HepG2 (cell line): ENCODE results near the gene SRF. TPM values are rescaled to one million over a fixed set of nuclear protein-coding genes. Genes with fewer than 3 reads are reported as not detected.
A peak's percentile ranks its signal among the peaks of the same experiment; 100 is the strongest.

ENCODE experiments used
- ATAC-seq: fragments of 200-7000 bp; cut with Tn5 transposase; 3 replicates; pipeline ENCODE4 v1.9.1; 2020; ENCODE audit warnings: mild to moderate bottlenecking, moderate library complexity
- BruUV-seq: library from RNA; stranded (reverse); fragments of 400-500 nt; replicated peaks from 2 replicates; lab custom pipeline; 2021; lab: Mats Ljungman, UMichigan
- CTCF ChIA-PET: fragments of 300-600 bp; formaldehyde crosslinking; extraction: SDS; loops from one replicate; lab custom pipeline; 2021; ENCODE audit warnings: low total read pairs, inconsistent platforms, low intra/inter-chr PET ratio; lab: Yijun Ruan, JAX
- POLR2A ChIA-PET: fragments of 350-600 bp; sonication (Branson Sonifier 250); formaldehyde crosslinking; loops from one replicate; lab custom pipeline; 2020; ENCODE audit warnings: antibody characterized with exemption, inconsistent platforms; lab: Yijun Ruan, JAX
- DNase-seq: peaks from one replicate; pipeline ENCODE4 v3.0.0-alpha.2; 2015; ENCODE audit warnings: low spot score
- FAIRE-seq: peaks from 3 replicates; lab custom pipeline; 2011; peaks lifted over from hg19 to GRCh38; lab: Jason Lieb, UNC
- H2AFZ ChIP-seq: one replicate; pipeline ENCODE4 v1.6.1; 2011; ENCODE audit warnings: low read length, inconsistent platforms
- H3K27ac ChIP-seq: fragments of 300-600 bp; 3 replicates; pipeline ENCODE4 v1.8.0; 2011; ENCODE audit warnings: mixed run types, mild to moderate bottlenecking, mixed read lengths, low read length, inconsistent platforms; ENCODE audit not compliant: insufficient read depth; ENCODE audit errors: extremely low read length
- H3K27me3 ChIP-seq, 2 experiments: fragments of 200-600 bp in 1 of 2; 2 replicates in 1 of 2; 3 replicates in 1 of 2; pipeline versions ENCODE4 v1.6.0 to v1.8.0; 2011; ENCODE audit warnings: low read length in 2 of 2, mild to moderate bottlenecking in 2 of 2, moderate library complexity in 2 of 2, inconsistent platforms in 1 of 2; ENCODE audit not compliant: insufficient read depth in 2 of 2, control insufficient read depth in 1 of 2
- H3K36me3 ChIP-seq, 2 experiments: fragments of 200-600 bp in 1 of 2; replicated peaks in 1 of 2; 2 replicates in 1 of 2; 3 replicates in 1 of 2; pipeline versions ENCODE4 v1.5.1 to v1.8.0; 2011; ENCODE audit warnings: low read length in 2 of 2, inconsistent platforms in 1 of 2; ENCODE audit not compliant: insufficient read depth in 2 of 2, control insufficient read depth in 1 of 2
- H3K4me1 ChIP-seq: 2 replicates; pipeline ENCODE4 v1.5.1; 2012; ENCODE audit warnings: low read length, inconsistent platforms; ENCODE audit not compliant: insufficient read depth
- H3K4me2 ChIP-seq: 2 replicates; pipeline ENCODE4 v1.6.0; 2011; ENCODE audit warnings: low read depth, low read length, inconsistent platforms
- H3K4me3 ChIP-seq, 3 experiments: fragments of 200-600 bp in 1 of 3; sonication (generic), shearing (Covaris generic) in 1 of 3; replicated peaks in 1 of 3; 2 replicates each; pipeline ENCODE4 v1.5.1; 2011 to 2016; ENCODE audit warnings: low read length in 3 of 3, inconsistent platforms in 2 of 3, low read depth in 2 of 3, mild to moderate bottlenecking in 2 of 3, control low read depth in 1 of 3, mixed read lengths in 1 of 3; ENCODE audit not compliant: insufficient read depth in 1 of 3
- H3K79me2 ChIP-seq: one replicate; pipeline ENCODE4 v1.6.1; 2011; ENCODE audit warnings: low read length, inconsistent platforms; ENCODE audit not compliant: insufficient read depth
- H3K9ac ChIP-seq: 2 replicates; pipeline ENCODE4 v1.6.0; 2011; ENCODE audit warnings: mild to moderate bottlenecking, low read depth, low read length, inconsistent platforms; ENCODE audit not compliant: insufficient read depth
- H3K9me3 ChIP-seq: 2 replicates; pipeline ENCODE4 v1.5.1; 2012; ENCODE audit warnings: mild to moderate bottlenecking, low read length
- H4K20me1 ChIP-seq: 2 replicates; pipeline ENCODE4 v1.6.0; 2011; ENCODE audit warnings: inconsistent platforms, mild to moderate bottlenecking, low read length, moderate library complexity; ENCODE audit not compliant: insufficient read depth
- BCLAF1 ChIP-seq: fragments of 450-650 bp; IDR thresholded peaks from 2 replicates; pipeline ENCODE4 v1.6.1; 2017; ENCODE audit warnings: mild to moderate bottlenecking
- DZIP1 ChIP-seq: sonication (generic); formaldehyde crosslinking; IDR thresholded peaks from 2 replicates; pipeline ENCODE4 v1.5.0; 2020; ENCODE audit warnings: mild to moderate bottlenecking, missing genetic modification reagents
- GABPA ChIP-seq, 2 experiments: IDR thresholded peaks; 2 replicates each; pipeline ENCODE4 v1.6.1; 2011 to 2016; ENCODE audit warnings: low read depth in 2 of 2, low read length in 1 of 2, missing biosample characterization in 1 of 2, missing genetic modification characterization in 1 of 2
- KDM5B ChIP-seq: sonication (generic); formaldehyde crosslinking; IDR thresholded peaks from 2 replicates; pipeline ENCODE4 v1.4.0; 2020; ENCODE audit warnings: missing genetic modification reagents, mild to moderate bottlenecking, borderline replicate concordance
- NFAT5 ChIP-seq: sonication (generic); formaldehyde crosslinking; IDR thresholded peaks from 2 replicates; pipeline ENCODE4 v1.4.0; 2020; ENCODE audit warnings: missing genetic modification reagents
- PHF8 ChIP-seq: sonication (generic); formaldehyde crosslinking; IDR thresholded peaks from 2 replicates; pipeline ENCODE4 v1.5.0; 2020; ENCODE audit warnings: missing genetic modification reagents
- POLR2A ChIP-seq, 2 experiments: IDR thresholded peaks; 2 replicates each; pipeline ENCODE4 v1.6.1; 2011; ENCODE audit warnings: low read depth in 2 of 2, low read length in 2 of 2, mild to moderate bottlenecking in 1 of 2, moderate library complexity in 1 of 2; ENCODE audit not compliant: insufficient read depth in 1 of 2
- RBAK ChIP-seq: sonication (generic); formaldehyde crosslinking; IDR thresholded peaks from 2 replicates; pipeline ENCODE4 v1.5.1; 2020; ENCODE audit warnings: mild to moderate bottlenecking, missing genetic modification reagents
- ZNF570 ChIP-seq: sonication (generic); formaldehyde crosslinking; IDR thresholded peaks from 2 replicates; pipeline ENCODE4 v1.4.0; 2020; ENCODE audit warnings: mild to moderate bottlenecking, missing genetic modification reagents, borderline replicate concordance
- ZNF776 ChIP-seq: sonication (generic); formaldehyde crosslinking; IDR thresholded peaks from 2 replicates; pipeline ENCODE4 v1.4.0; 2020; ENCODE audit warnings: mild to moderate bottlenecking, missing genetic modification reagents
- ZNF891 ChIP-seq: sonication (generic); formaldehyde crosslinking; IDR thresholded peaks from 2 replicates; pipeline ENCODE4 v1.5.0; 2020; ENCODE audit warnings: mild to moderate bottlenecking, missing genetic modification reagents
- ZSCAN21 ChIP-seq: sonication (generic); formaldehyde crosslinking; IDR thresholded peaks from 2 replicates; pipeline ENCODE4 v1.8.0; 2022; ENCODE audit warnings: mild to moderate bottlenecking, missing genetic modification reagents, moderate library complexity, borderline replicate concordance
- WGBS: methylation state at CpG from one replicate; pipeline ENCODE4 v1.1.6; 2017; ENCODE audit warnings: low lambda C conversion rate; 5-methylcytosine and 5-hydroxymethylcytosine counted together
- in situ Hi-C: cut with HindIII; loops from 2 replicates; pipeline ENCODE4 v1.10.0; 2017; ENCODE audit warnings: low pct_unique_long_range_greater_than_20kb; ENCODE audit not compliant: extremely low pct_ligation_motif_present
- intact Hi-C: fragments of 100-400 bp; cut with micrococcal nuclease; formaldehyde crosslinking; loops from one replicate; pipeline ENCODE4 v1.10.0; 2022; ENCODE audit not compliant: unreplicated experiment
- polyA plus RNA-seq, 8 experiments: library from polyadenylated mRNA; depleted of rRNA in 3 of 8; stranded (reverse) in 7 of 8; unstranded in 1 of 8; fragments of >200 nt; fragmentation: Illumina TruSeq in 4 of 8; extraction: Trizol in 4 of 8; gene quantifications; 2 replicates each; pipeline versions ENCODE4 v1.2.1 to v1.2.3, GENCODE V29; 2011 to 2016; ENCODE audit warnings: low read depth in 4 of 8, missing spikeins in 1 of 8, mixed read lengths in 1 of 8; ENCODE audit not compliant: insufficient read depth in 1 of 8
- total RNA-seq, 5 experiments: library from RNA; depleted of rRNA; stranded (reverse); fragments of >200 nt; fragmentation: Illumina TruSeq; extraction: Trizol; gene quantifications; 2 replicates each; pipeline ENCODE4 v1.2.3, GENCODE V29; 2016; ENCODE audit warnings: low read depth in 1 of 5

The SRF gene
- total and polyA plus RNA-seq, 2 of the 13 experiments (the other 11 are each of a cell fraction or from before 2014, with no cell fraction given), result 25.5 to 44.1 TPM

- in situ Hi-C loops, result no loop called here
- no peak overlapping the region for H3K9ac ChIP-seq
- CTCF ChIA-PET, result no interaction called here
- TF ChIP-seq ZNF776 (no peak), BCLAF1 (no peak), POLR2A (IDR thresholded peaks at IDR 0.05; ENCODE audit: insufficient read depth in 1 of 2, low read depth in 2 of 2, low read length in 2 of 2) (peak in 1 of 2 experiments; percentile 25; a peak in 2 of 4 replicates), DZIP1 (CRISPR knock-in tag) (0 out of 2 replicates have a peak, but pooled peaks have one; percentile 18), ZNF891 (CRISPR knock-in tag) (no peak), ZSCAN21 (CRISPR knock-in tag) (no peak), PHF8 (CRISPR knock-in tag) (no peak), KDM5B (CRISPR knock-in tag) (no peak), ZNF570 (CRISPR knock-in tag) (no peak), RBAK (no peak), NFAT5 (CRISPR knock-in tag) (no peak), GABPA (IDR thresholded peaks at IDR 0.05; ENCODE audit: low read depth, low read length) (no peak), GABPA (CRISPR knock-in tag; IDR thresholded peaks at IDR 0.05; ENCODE audit: low read depth) (no peak)
These were observed 50.2 kb downstream of the SRF start for GRCh38 chr6:43221046-43221972.

More at GRCh38 chr6:43221046-43221972, 50.2 kb downstream of the SRF start:
- DNase-seq, result no peak
- WGBS, result 92% methylated on average over 20 of the region's 20 CpGs
- peaks cover 0 to 12% of the 10 kb centered on the region in 2 experiments; a peak in 1 of 5 replicates for H3K36me3 ChIP-seq
- H3K79me2 ChIP-seq, result no peaks in the 10 kb centered on the region
- no peak overlapping the region for H2AFZ ChIP-seq
- no peaks in the 10 kb centered on the region for H3K9me3 ChIP-seq
- H4K20me1 ChIP-seq, result no peaks in the 10 kb centered on the region
- H3K27ac ChIP-seq, result no peak overlapping the region
- no peak overlapping the region for H3K4me2 ChIP-seq
- intact Hi-C loops, result no loop called here
- peaks cover 9% of the 10 kb centered on the region; the same call in 1 of the 2 replicates for H3K4me1 ChIP-seq
- no peak for FAIRE-seq
- no peak overlapping the region for H3K4me3 ChIP-seq
- POLR2A ChIA-PET, result interaction anchor here (0.6 to 1.3 kb wide), 3 partner anchors 8 to 47 kb away, joined by 3 to 11 read pairs (median 4); partner anchors contain the start of gene DNPH1
- peak; percentile 5; the same call in 2 of the 3 replicates for ATAC-seq
- BruUV-seq, result no TSS peak
- H3K27me3 ChIP-seq, result no peaks in the 10 kb centered on the region
